H1 (cell line): Measurements from ENCODE around the gene GTF2A1. TPM values are rescaled to one million over a fixed set of nuclear protein-coding genes. Genes with fewer than 3 reads are reported as not detected.

Experiments
- CTCF ChIA-PET: fragments of 300-600 bp; sonication (Branson Sonifier 250); formaldehyde crosslinking; loops from one replicate; lab custom pipeline; 2021; ENCODE audit not compliant: partially characterized antibody; lab: Charles Lee
- POLR2A ChIA-PET: fragments of 300-600 bp; sonication (Branson Sonifier 250); formaldehyde crosslinking; loops from one replicate; lab custom pipeline; 2021; ENCODE audit warnings: inconsistent platforms; ENCODE audit not compliant: partially characterized antibody; lab: Charles Lee
- DNase-seq, 2 experiments: peaks; one replicate each; pipeline versions ENCODE4 v3.0.0 to v3.0.0-alpha.2; 2010 to 2022; ENCODE audit warnings: low spot score in 2 of 2, low read depth in 1 of 2, mixed read lengths in 1 of 2
- FAIRE-seq: peaks from 2 replicates; lab custom pipeline; 2011; peaks lifted over from hg19 to GRCh38; lab: Jason Lieb, UNC
- H2AFZ ChIP-seq: 2 replicates; pipeline ENCODE4 v1.8.1; 2012; ENCODE audit warnings: low read length, inconsistent platforms
- H2AK5ac ChIP-seq: 2 replicates; pipeline ENCODE4 v1.6.1; 2013; ENCODE audit warnings: low read depth, low read length
- H2BK120ac ChIP-seq: replicated peaks from 2 replicates; pipeline ENCODE3; 2013; ENCODE audit warnings: low read depth, low read length, inconsistent platforms
- H2BK12ac ChIP-seq: 2 replicates; pipeline ENCODE4 v1.6.1; 2013; ENCODE audit warnings: low read depth, low read length
- H2BK15ac ChIP-seq: 2 replicates; pipeline ENCODE4 v1.6.1; 2013; ENCODE audit warnings: low read length
- H2BK20ac ChIP-seq: 2 replicates; pipeline ENCODE4 v1.6.1; 2013; ENCODE audit warnings: low read length
- H2BK5ac ChIP-seq: 2 replicates; pipeline ENCODE4 v1.6.1; 2013; ENCODE audit warnings: low read depth, low read length
- H3K14ac ChIP-seq: 2 replicates; pipeline ENCODE4 v1.6.1; 2013; ENCODE audit warnings: inconsistent platforms; ENCODE audit not compliant: insufficient read length
- H3K18ac ChIP-seq: 2 replicates; pipeline ENCODE4 v1.6.1; 2013; ENCODE audit warnings: low read length; ENCODE audit errors: extremely low read depth
- H3K23ac ChIP-seq: 2 replicates; pipeline ENCODE4 v1.6.1; 2013; ENCODE audit warnings: inconsistent platforms; ENCODE audit not compliant: insufficient read length
- H3K23me2 ChIP-seq: 2 replicates; pipeline ENCODE4 v1.6.1; 2013; ENCODE audit warnings: low read depth, low read length
- H3K27ac ChIP-seq: 2 replicates; pipeline ENCODE4 v1.6.1; 2011; ENCODE audit warnings: low read depth, low read length, inconsistent platforms
- H3K27me3 ChIP-seq, 4 experiments: replicated peaks in 1 of 4; 1 replicate in 1 of 4; 2 replicates in 3 of 4; pipeline versions ENCODE4 v1.6.1 to v1.8.1; 2011 to 2013; ENCODE audit warnings: low read length in 3 of 4, mild to moderate bottlenecking in 3 of 4, inconsistent platforms in 2 of 4, mixed read lengths in 2 of 4, moderate library complexity in 1 of 4; ENCODE audit not compliant: control insufficient read depth in 3 of 4, insufficient read depth in 3 of 4; ENCODE audit errors: extremely low read depth in 1 of 4
- H3K36me3 ChIP-seq, 4 experiments: 2 replicates each; pipeline versions ENCODE4 v1.6.1 to v1.8.1; 2011 to 2013; ENCODE audit warnings: mild to moderate bottlenecking in 4 of 4, low read length in 3 of 4, moderate library complexity in 2 of 4, control low read depth in 1 of 4, inconsistent platforms in 1 of 4; ENCODE audit not compliant: insufficient read depth in 4 of 4, control insufficient read depth in 2 of 4
- H3K4ac ChIP-seq: replicated peaks from 2 replicates; pipeline ENCODE3; 2013; ENCODE audit warnings: low read length, low read depth, mixed read lengths, inconsistent platforms; ENCODE audit not compliant: insufficient read length
- H3K4me1 ChIP-seq, 4 experiments: replicated peaks in 1 of 4; 1 replicate in 1 of 4; 2 replicates in 3 of 4; pipeline versions ENCODE4 v1.6.1 to v1.8.1; 2011 to 2013; ENCODE audit warnings: low read length in 3 of 4, inconsistent platforms in 2 of 4, mixed read lengths in 1 of 4; ENCODE audit not compliant: insufficient read depth in 4 of 4, control insufficient read depth in 3 of 4
- H3K4me2 ChIP-seq, 2 experiments: 2 replicates each; pipeline versions ENCODE4 v1.6.1 to v1.8.1; 2011 to 2013; ENCODE audit warnings: low read depth in 2 of 2, low read length in 2 of 2, control low read depth in 1 of 2, inconsistent platforms in 1 of 2, mild to moderate bottlenecking in 1 of 2; ENCODE audit not compliant: insufficient read depth in 1 of 2
- H3K4me3 ChIP-seq, 4 experiments: fragments of 200-600, 300-600 bp in 1 of 4; sonication (generic), shearing (Covaris generic), sonication (Bioruptor Twin) in 1 of 4; 2 replicates each; pipeline versions ENCODE4 v1.5.1 to v1.8.1; 2011 to 2016; ENCODE audit warnings: low read length in 4 of 4, low read depth in 3 of 4, control low read depth in 2 of 4, inconsistent platforms in 2 of 4, mild to moderate bottlenecking in 2 of 4, mixed read lengths in 1 of 4, moderate library complexity in 1 of 4; ENCODE audit not compliant: insufficient read depth in 2 of 4; ENCODE audit errors: extremely low read depth in 1 of 4
- H3K56ac ChIP-seq: replicated peaks from 2 replicates; pipeline ENCODE3; 2013; ENCODE audit warnings: low read depth, mild to moderate bottlenecking, mixed read lengths, low read length, inconsistent platforms; ENCODE audit not compliant: insufficient read length
- H3K79me1 ChIP-seq: 2 replicates; pipeline ENCODE4 v1.6.1; 2013; ENCODE audit warnings: low read depth, low read length, control low read depth
- H3K79me2 ChIP-seq, 2 experiments: 2 replicates each; pipeline versions ENCODE4 v1.6.1 to v1.8.1; 2012 to 2013; ENCODE audit warnings: low read length in 2 of 2, mild to moderate bottlenecking in 2 of 2, inconsistent platforms in 1 of 2; ENCODE audit not compliant: insufficient read depth in 2 of 2, control insufficient read depth in 1 of 2
- H3K9ac ChIP-seq, 4 experiments: replicated peaks in 1 of 4; 1 replicate in 1 of 4; 2 replicates in 3 of 4; pipeline versions ENCODE4 v1.6.1 to v1.8.1; 2011 to 2013; ENCODE audit warnings: low read depth in 3 of 4, low read length in 3 of 4, control low read depth in 2 of 4, mild to moderate bottlenecking in 2 of 4, moderate library complexity in 2 of 4, inconsistent platforms in 1 of 4; ENCODE audit errors: extremely low read depth in 1 of 4
- H3K9me3 ChIP-seq, 2 experiments: 2 replicates each; pipeline versions ENCODE4 v1.6.1 to v1.8.1; 2012 to 2013; ENCODE audit warnings: mild to moderate bottlenecking in 2 of 2, moderate library complexity in 2 of 2, control low read depth in 1 of 2, inconsistent platforms in 1 of 2, low read depth in 1 of 2, low read length in 1 of 2, mixed read lengths in 1 of 2; ENCODE audit not compliant: insufficient read depth in 2 of 2
- H4K20me1 ChIP-seq, 2 experiments: replicated peaks in 1 of 2; 2 replicates each; pipeline versions ENCODE3 to v1.8.1; 2011 to 2013; ENCODE audit warnings: inconsistent platforms in 2 of 2, low read length in 2 of 2, mild to moderate bottlenecking in 1 of 2; ENCODE audit not compliant: insufficient read depth in 2 of 2, control insufficient read depth in 1 of 2
- H4K5ac ChIP-seq: 2 replicates; pipeline ENCODE4 v1.6.1; 2013; ENCODE audit warnings: low read length, low read depth, mixed read lengths, inconsistent platforms; ENCODE audit not compliant: insufficient read length
- H4K8ac ChIP-seq: 2 replicates; pipeline ENCODE4 v1.8.0; 2013; ENCODE audit warnings: mild to moderate bottlenecking, moderate library complexity, low read length, inconsistent platforms; ENCODE audit not compliant: insufficient read depth; ENCODE audit errors: extremely low read depth
- H4K91ac ChIP-seq: replicated peaks from 2 replicates; pipeline ENCODE3; 2013; ENCODE audit warnings: low read length, mixed read lengths, inconsistent platforms; ENCODE audit not compliant: insufficient read length
- ASH2L ChIP-seq: fragments of 200-600, 300-600 bp; sonication (generic); IDR thresholded peaks from one replicate; pipeline ENCODE4 v1.7.1; 2017; ENCODE audit warnings: low read length
- BACH1 ChIP-seq: IDR thresholded peaks from 2 replicates; pipeline ENCODE4 v1.6.1; 2012; ENCODE audit warnings: low read length, improper control_type of control experiment
- CHD2 ChIP-seq: IDR thresholded peaks from 2 replicates; pipeline ENCODE4 v1.6.1; 2012; ENCODE audit warnings: low read length, improper control_type of control experiment
- EGR1 ChIP-seq: IDR thresholded peaks from 2 replicates; pipeline ENCODE4 v1.6.1; 2011; ENCODE audit warnings: low read depth, low read length, borderline replicate concordance
- EP300 ChIP-seq, 2 experiments: IDR thresholded peaks; 1 replicate in 1 of 2; 2 replicates in 1 of 2; pipeline ENCODE4 v1.6.1; 2011 to 2012; ENCODE audit warnings: low read depth in 2 of 2, low read length in 2 of 2, mild to moderate bottlenecking in 2 of 2, borderline replicate concordance in 1 of 2, inconsistent platforms in 1 of 2, moderate library complexity in 1 of 2
- GTF2F1 ChIP-seq: IDR thresholded peaks from 2 replicates; pipeline ENCODE4 v1.6.1; 2012; ENCODE audit warnings: low read depth, low read length, improper control_type of control experiment, borderline replicate concordance
- JUND ChIP-seq: IDR thresholded peaks from 2 replicates; pipeline ENCODE4 v1.6.1; 2011; ENCODE audit warnings: mild to moderate bottlenecking, improper control_type of control experiment, low read length
- KDM1A ChIP-seq: fragments of 200-600, 300-600 bp; sonication (generic); IDR thresholded peaks from 2 replicates; pipeline ENCODE4 v1.7.1; 2016; ENCODE audit warnings: mild to moderate bottlenecking, low read length, borderline replicate concordance
- NANOG ChIP-seq: IDR thresholded peaks from 2 replicates; pipeline ENCODE4 v1.6.1; 2011; ENCODE audit warnings: low read length, low read depth, mild to moderate bottlenecking, inconsistent platforms; ENCODE audit not compliant: insufficient read depth, poor library complexity, severe bottlenecking
- POU5F1 ChIP-seq: IDR thresholded peaks from 2 replicates; pipeline ENCODE4 v1.6.1; 2011; ENCODE audit warnings: low read depth, mild to moderate bottlenecking, low read length, moderate library complexity
- RFX5 ChIP-seq: IDR thresholded peaks from 2 replicates; pipeline ENCODE4 v1.6.1; 2011; ENCODE audit warnings: low read depth, low read length, improper control_type of control experiment, borderline replicate concordance
- SAP30 ChIP-seq: fragments of 300-600 bp; sonication (generic); IDR thresholded peaks from 2 replicates; pipeline ENCODE4 v1.7.1; 2012; ENCODE audit warnings: low read length, moderate library complexity, mild to moderate bottlenecking, inconsistent platforms; ENCODE audit not compliant: insufficient read depth, insufficient replicate concordance
- TAF1 ChIP-seq: IDR thresholded peaks from 2 replicates; pipeline ENCODE4 v1.6.1; 2011; ENCODE audit warnings: mild to moderate bottlenecking, low read depth, low read length
- ZNF274 ChIP-seq: IDR thresholded peaks from 2 replicates; pipeline ENCODE4 v1.7.0; 2012; ENCODE audit warnings: low read length, borderline replicate concordance; ENCODE audit errors: extremely low read depth
- WGBS, 2 experiments: shearing (Covaris generic) in 1 of 2; methylation state at CpG; one replicate each; pipeline versions ENCODE4 v1.1.6 to v1.1.7; 2013 to 2015; ENCODE audit warnings: low lambda C conversion rate in 2 of 2, mixed read lengths in 2 of 2, inconsistent platforms in 1 of 2, low coverage in 1 of 2, missing lambda C conversion rate in 1 of 2; ENCODE audit not compliant: insufficient replicate concordance in 2 of 2, insufficient coverage in 1 of 2, insufficient read length in 1 of 2; ENCODE audit errors: extremely low coverage in 1 of 2, missing lambda C conversion rate in 1 of 2; 5-methylcytosine and 5-hydroxymethylcytosine counted together
- polyA plus RNA-seq, 7 experiments: library from polyadenylated mRNA; depleted of rRNA in 3 of 7; stranded (reverse) in 5 of 7; unstranded in 2 of 7; fragments of >200 nt in 5 of 7; fragments of 200-250 nt in 2 of 7; gene quantifications; 1 replicate in 5 of 7; 2 replicates in 1 of 7; 4 replicates in 1 of 7; pipeline versions ENCODE4 v1.2.1 to v1.2.3, GENCODE V29; 2011 to 2013; ENCODE audit warnings: missing spikeins in 2 of 7, mixed read lengths in 2 of 7
- total RNA-seq: library from RNA; stranded (reverse); fragmentation: NEBNext Ultra II Directional; extraction: Animal tissue kit (Norgen Biotek cat#: 25700); gene quantifications from 2 replicates; pipeline ENCODE4 v1.2.1, GENCODE V29; 2021

Gene GTF2A1
- total and polyA plus RNA-seq, 2 of the 8 experiments (the other 6 are each of a cell fraction or from before 2014, with no cell fraction given): 24.1 to 57.8 TPM

DNA sequence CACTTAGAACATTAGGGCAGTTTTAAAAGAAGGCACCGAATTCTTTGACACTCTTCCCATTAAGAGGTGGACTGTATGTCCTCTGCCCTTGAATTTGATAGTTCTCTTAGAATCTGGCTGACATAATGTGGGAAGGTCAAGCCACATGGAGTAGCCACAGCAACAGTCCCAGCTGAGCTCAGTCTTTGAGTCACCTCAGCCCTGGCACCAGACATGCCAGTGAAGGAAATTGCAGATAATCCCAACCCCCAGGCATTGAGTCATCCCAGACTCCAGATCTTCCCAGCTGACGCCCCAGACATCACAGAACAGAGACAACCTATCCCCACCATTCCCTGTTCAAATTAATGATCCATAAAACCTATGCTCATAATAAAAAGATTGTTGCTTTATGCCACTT lies 83.4 kb downstream of the GTF2A1 start:
- no peaks in the 10 kb centered on the region for H3K9me3 ChIP-seq
- DNase-seq (no peak), FAIRE-seq (no peak)
- H2BK12ac ChIP-seq: no peak overlapping the region
- no peak overlapping the region for H3K27ac ChIP-seq
- no peak overlapping the region for H3K56ac ChIP-seq
- no peak overlapping the region for H3K14ac ChIP-seq
- WGBS, 2 experiments: 80% methylated on average over 2 of the region's 2 CpGs; no CpG with 5 or more reads in 1 of the 2 experiments
- H3K9ac ChIP-seq: no peak overlapping the region
- no peak overlapping the region for H2BK20ac ChIP-seq
- H3K4ac ChIP-seq: no peak overlapping the region
- no peak overlapping the region for H3K4me2 ChIP-seq
- H2BK120ac ChIP-seq: no peak overlapping the region
- H2AFZ ChIP-seq: no peak overlapping the region
- no peak for TF ChIP-seq EGR1
- no peak for TF ChIP-seq BACH1
- TF ChIP-seq ASH2L: no peak
- no peak for TF ChIP-seq TAF1
- no peak for TF ChIP-seq SAP30
- no peak for TF ChIP-seq POU5F1
- no peak for TF ChIP-seq ZNF274
- TF ChIP-seq GTF2F1: no peak
- no peak for TF ChIP-seq KDM1A
- TF ChIP-seq JUND: no peak
- TF ChIP-seq RFX5: no peak
- no peak for TF ChIP-seq CHD2
- TF ChIP-seq EP300 (IDR thresholded peaks at IDR 0.05; ENCODE audit: borderline replicate concordance in 1 of 2, low read depth in 2 of 2, low read length in 2 of 2): no peak
- no peak for TF ChIP-seq NANOG
- H2AK5ac ChIP-seq: no peak overlapping the region
- H4K5ac ChIP-seq: no peak overlapping the region
- H2BK5ac ChIP-seq: no peak overlapping the region
- no peaks in the 10 kb centered on the region for H3K79me1 ChIP-seq
- H3K79me2 ChIP-seq: no peaks in the 10 kb centered on the region
- H4K20me1 ChIP-seq: no peaks in the 10 kb centered on the region
- no peaks in the 10 kb centered on the region for H3K23me2 ChIP-seq
- H3K36me3 ChIP-seq: no peaks in the 10 kb centered on the region
- no peak overlapping the region for H3K18ac ChIP-seq
- no peak overlapping the region for H4K91ac ChIP-seq
- H3K4me1 ChIP-seq: no peaks in the 10 kb centered on the region
- H2BK15ac ChIP-seq: no peak overlapping the region
- ChIA-PET POLR2A (no interaction called here), CTCF (interaction anchor here (0.6 to 1.2 kb wide), 2 partner anchors 41 to 150 kb away, joined by 3 to 4 read pairs; no protein-coding TSS in a partner anchor)
- no peaks in the 10 kb centered on the region for H3K27me3 ChIP-seq
- H3K4me3 ChIP-seq: no peak overlapping the region
- no peak overlapping the region for H3K23ac ChIP-seq
- H4K8ac ChIP-seq: no peak overlapping the region
